NCI-H1092 (cell line): ENCODE results near the gene CLCA1.
"Not testable (repeated sequence)": the region's sequence is repeated elsewhere in the genome, so short reads cannot be mapped to it uniquely, and the experiment has no call there.

Experiments
- DNase-seq: peaks from one replicate; lab custom pipeline; 2025; lab: John Stamatoyannopoulos, UW

CLCA1 gene

GRCh38 chr1:86466109-86466844, 2.5 kb upstream of the CLCA1 start:
- DNase-seq = no peak

- DNase-seq = no peak
Measured at GRCh38 chr1:86466986-86467385, 1.7 kb upstream of the CLCA1 start.

DNA sequence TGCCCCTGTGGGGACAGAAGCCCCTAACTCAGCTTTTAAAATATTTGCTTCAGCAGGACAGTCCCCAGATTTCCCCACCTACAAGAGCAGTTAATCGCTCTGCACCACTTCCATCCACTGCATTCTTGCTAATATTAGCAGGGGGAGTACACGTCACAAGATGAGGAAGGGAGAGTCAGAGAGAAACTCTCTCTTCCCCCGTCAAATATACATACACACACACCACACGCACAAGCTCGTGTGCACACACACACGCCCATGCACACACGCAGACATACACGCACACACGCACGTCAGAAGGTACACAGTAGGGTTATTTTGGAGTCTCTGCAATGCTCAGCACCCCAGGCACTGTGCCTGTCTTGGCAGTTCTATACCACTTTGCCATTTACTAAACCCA, 2.1 kb downstream of the CLCA1 start:
- DNase-seq = no peak

GRCh38 chr1:86471291-86471690, 2.6 kb downstream of the CLCA1 start:
- no peak for DNase-seq

DNA sequence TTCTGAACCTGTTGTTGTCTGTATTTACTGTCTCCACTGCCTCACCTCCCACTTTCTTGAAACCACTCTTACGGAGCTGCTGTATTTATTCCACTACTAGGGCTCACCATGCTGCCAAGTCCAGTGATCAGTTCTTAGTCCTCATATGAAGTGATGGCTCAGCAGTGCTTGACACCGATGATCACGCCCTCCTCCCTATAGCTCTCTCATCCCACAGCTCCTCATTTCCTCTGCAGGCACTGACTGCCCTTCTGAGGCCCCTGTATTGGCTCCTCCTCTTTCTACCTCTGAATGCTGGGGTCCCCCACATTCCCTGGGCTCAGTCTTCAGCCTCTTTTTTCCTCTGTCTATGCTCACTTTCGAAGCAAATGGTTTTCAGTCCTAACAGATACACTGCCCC, 3.4 kb downstream of the CLCA1 start:
- no peak for DNase-seq

DNA sequence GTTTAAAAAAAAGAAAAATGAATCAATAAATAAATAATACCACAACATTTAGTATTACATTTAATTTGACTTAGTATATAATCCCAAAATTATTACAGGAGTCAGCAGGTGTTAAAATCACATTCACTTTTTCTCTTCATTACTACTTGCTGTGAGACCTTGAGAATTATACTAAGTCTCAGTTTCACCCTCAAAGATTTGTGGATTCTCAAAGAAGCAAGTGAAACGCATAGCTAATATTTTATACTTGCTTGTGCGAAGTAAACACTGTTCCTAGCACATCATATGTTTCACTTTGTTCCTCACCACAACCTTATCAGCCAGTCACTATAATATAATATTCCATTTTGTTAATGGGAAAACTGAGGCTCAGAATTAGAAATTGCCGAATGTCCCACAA, 4.0 kb downstream of the CLCA1 start:
- DNase-seq = no peak

DNA sequence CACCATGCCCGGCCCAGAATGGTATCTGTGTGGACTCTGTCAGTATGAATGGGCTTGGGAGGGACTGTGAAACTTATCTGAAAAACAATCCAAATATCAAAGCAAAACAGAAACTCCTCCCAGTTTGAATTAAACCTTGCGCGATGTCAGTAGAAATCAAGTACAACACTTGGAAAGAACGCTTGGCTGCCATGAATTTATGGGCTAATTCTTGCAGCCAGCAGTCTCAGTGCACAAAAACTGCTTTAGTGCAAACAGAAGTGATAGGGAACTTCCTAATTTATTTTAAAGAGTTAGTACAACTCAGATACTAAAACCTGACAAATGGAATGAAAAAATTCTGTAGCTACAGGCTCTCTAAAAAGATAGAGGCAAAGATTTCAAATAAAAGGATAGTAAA, 8.5 kb downstream of the CLCA1 start:
- DNase-seq = no peak

GRCh38 chr1:86477682-86478081, 9.0 kb downstream of the CLCA1 start:
- DNase-seq = no peak

DNA sequence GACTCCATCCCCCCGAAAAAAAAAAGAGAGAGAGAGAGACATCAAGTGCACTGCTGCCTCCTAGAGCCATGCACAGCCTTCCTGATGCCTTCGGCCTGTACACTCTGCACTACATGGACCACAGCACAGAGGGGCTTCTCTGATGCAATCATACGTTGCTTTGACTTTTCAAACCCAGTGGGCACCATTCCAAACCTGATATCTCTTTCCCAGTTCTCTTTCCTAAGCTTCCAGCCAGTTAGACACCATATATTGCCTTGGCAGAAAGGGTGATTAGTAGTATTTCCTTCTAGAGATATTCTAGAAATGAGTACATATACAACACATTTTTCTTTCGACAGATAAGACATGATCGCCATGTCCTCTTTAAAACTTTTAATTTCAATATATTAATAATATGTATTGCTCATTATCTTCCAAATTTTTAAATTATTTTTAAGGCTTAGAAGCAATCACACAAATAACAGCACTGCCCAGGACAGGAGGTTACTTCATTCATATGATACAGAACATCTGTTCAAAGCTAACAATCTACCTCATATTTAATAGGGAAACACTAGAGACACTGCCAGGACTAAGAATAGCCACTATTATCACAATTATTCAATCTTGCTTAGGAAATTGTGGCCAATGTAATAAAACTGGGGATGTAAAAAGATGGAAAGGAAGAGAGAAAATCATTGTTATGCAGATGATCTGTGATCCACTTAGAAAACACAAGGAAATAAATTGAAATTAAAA, 9.9 kb downstream of the CLCA1 start:
- DNase-seq = no peak

GRCh38 chr1:86481966-86482365, 13.2 kb downstream of the CLCA1 start:
- DNase-seq = no peak

DNA sequence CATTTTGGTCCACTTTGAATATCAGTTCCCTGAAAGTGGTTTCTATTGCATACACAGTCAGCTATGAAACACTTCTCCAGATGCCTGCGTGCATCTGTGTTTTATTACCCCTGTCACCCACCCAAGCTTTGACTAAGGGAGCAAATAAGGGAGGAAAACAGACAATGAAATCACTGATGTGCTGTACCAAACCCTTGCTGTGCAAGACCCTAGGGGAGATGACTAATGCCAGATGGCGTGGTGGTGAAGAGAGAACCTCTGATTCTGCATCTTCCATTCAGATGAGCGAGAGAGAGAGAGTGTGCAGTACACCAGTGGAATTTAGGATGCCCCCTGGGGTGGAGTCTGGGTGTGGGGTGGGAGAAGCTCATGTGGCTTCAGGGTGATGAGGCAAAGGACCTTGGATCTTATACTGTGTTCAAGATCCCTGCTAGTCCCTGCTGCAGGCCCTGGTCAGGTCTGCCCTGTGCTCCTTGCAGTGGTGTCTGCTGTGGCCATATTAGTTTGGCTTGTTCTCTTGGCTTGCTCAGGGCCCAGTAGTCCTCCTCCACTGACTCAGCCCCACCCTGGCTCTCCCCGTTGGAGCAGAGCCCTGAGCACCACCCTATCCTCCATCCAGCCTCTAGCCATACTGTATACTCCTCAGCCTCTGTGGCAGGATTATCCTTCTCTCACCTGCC, 18.5 kb downstream of the CLCA1 start:
- DNase-seq = no peak

GRCh38 chr1:86487811-86488141, 19.0 kb downstream of the CLCA1 start:
- DNase-seq = no peak

DNA sequence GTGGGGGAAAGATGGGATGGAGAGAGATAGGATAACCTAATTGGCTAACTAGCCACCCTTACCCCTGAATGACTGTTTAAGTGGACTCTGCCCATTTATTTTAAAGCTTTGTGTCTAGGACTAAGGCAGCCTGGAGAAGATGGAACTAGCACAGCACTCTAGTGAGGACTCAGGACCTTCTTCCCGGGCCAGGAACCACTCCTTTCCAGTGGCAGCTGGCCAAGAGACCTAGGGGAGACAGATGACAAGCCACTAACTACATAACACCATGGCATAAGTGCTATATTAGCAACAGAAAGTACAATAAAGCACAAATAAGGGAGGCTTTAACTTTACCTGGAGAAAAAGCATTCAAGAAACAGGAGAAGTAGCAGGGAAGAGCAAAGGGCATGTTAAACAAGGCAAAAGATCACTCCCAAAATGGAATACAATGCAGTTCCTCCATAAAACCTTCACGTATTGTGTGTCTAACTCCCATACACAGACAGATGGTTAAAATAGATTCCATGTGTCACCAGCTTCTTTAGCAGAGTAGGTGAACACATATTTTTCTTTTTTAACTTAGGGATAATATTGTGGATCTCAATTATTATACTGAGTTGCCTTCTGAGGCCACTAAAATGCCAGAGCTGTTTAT, 20.6 kb downstream of the CLCA1 start:
- no peak for DNase-seq

GRCh38 chr1:86491171-86491950, 22.6 kb downstream of the CLCA1 start:
- no peak for DNase-seq

- no peak for DNase-seq
Measured at GRCh38 chr1:86498281-86498680, 29.6 kb downstream of the CLCA1 start.

GRCh38 chr1:86499987-86500593, 31.4 kb downstream of the CLCA1 start:
- no peak for DNase-seq

DNA sequence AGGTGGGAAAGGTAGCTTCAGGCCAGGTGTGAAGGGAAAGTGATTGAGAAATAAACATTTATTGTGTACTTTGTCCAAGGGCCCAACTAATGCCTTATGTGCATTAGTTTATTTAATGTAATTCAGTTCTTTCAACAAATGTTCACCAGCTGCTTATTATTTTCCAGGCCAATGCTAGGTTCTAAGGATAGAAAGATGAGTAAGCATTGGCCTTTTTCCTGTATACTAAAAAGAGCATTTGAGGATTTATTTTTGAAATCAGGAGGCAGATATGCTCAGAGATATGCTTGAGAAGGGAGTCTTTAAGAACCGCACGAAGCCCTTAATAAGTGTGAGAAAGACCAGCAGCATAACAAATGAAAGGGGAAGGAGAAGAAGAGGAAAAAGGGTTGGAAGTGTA, 32.0 kb downstream of the CLCA1 start:
- DNase-seq = no peak

GRCh38 chr1:86502125-86502646, 33.5 kb downstream of the CLCA1 start:
- not testable (repeated sequence) for DNase-seq

DNA sequence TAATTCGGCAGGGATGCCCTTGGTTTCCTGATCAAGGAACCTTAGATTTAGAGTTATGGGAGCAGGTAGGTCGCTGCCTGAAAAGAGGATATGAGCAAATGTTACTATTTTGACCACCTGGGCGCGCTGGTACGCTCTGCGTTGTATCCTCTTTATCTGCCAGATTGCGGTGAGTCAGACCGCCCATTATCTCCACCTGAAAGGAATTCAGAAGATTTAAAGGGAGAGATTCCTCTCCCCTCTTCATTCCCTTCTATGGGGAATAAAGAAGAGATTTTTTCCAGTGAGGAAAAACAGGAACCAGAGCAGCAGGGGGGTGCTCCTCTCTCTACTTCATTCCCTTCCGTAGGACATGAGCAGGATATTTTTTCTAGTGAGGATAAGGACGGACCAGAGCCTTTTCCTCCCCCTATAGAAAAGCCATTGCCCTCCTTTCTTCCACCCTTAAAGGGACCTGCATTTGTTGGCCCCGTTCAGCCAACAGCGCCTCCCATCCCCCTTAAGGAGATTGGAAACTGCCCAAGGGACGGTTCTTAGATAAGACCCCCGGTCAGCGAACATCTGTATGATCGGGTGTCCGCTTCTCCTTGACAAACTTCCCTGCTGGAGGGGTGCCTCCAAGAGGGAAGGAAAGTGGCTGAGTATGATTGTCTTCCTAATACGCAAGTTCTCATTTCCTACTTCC, 34.1 kb downstream of the CLCA1 start:
- no peak for DNase-seq

DNA sequence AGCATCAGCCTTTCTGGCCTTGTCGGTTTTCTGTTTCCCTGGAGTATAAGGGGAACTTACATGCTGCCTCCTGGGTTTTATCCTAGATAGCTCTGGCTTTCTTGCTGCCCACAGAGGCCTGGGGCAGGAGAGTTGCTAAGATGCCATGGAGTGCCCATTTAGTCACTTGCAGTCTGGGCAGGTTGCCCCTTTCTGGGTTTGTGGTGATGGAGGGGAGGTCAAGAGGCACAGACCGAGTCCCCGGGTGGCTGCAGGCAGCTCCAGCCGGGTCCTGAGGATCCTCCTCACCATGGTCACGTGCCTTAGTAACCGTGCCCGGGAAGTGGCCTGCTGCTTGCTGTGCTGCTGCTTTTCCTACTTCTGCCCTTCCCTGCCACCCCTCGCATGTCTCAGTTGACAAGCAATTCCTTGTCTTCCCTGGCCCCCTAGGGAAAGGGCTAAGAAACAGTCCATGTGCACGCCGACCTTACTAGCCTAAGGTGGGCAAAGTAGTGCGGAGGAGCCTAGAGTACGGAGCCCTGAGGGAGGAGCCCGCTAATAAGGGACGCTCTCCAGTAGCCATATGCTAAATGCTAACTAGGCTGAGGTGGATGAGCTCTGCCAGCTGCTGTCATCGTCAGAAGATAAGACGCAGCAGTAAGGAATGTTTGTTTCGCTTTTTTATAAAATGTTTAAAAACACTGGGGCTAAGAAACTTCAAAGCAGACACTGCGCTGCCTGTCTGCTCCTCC, 34.8 kb downstream of the CLCA1 start:
- DNase-seq = no peak
